ENCODE data around the gene CAMK1G. TPM values are rescaled to one million over a fixed set of nuclear protein-coding genes. Genes with fewer than 3 reads are reported as not detected.

The CAMK1G gene
- total RNA-seq, 2 donors from 2014 or later = 0.18 to 1.6 TPM

GRCh38 chr1:209610631-209610905, 27.1 kb downstream of the CAMK1G start:
- H3K27me3 ChIP-seq (replicated peaks; ENCODE audit: insufficient read depth) = no peaks in the 10 kb centered on the region
- H3K4me3 ChIP-seq = no peak overlapping the region
- TF ChIP-seq POLR2A (IDR thresholded peaks at IDR 0.05) (no peak), POLR2AphosphoS5 (IDR thresholded peaks at IDR 0.05) (no peak), CTCF (IDR thresholded peaks at IDR 0.05) (no peak)
- intact Hi-C loops (cut with DNase I) = no loop called here
- H3K36me3 ChIP-seq = no peaks in the 10 kb centered on the region
- no peak overlapping the region for H3K27ac ChIP-seq
- 92% methylated on average over 3 of the region's 3 CpGs for WGBS
- DNase-seq (ENCODE audit: low spot score) = no peak
- no peaks in the 10 kb centered on the region for H3K4me1 ChIP-seq (replicated peaks)
- H3K9me3 ChIP-seq = no peaks in the 10 kb centered on the region

- Histone ChIP-seq H3K9me3 (no peaks in the 10 kb centered on the region), H3K4me1 (replicated peaks) (no peaks in the 10 kb centered on the region), H3K36me3 (no peaks in the 10 kb centered on the region), H3K4me3 (no peak overlapping the region), H3K27ac (no peak overlapping the region), H3K27me3 (replicated peaks; ENCODE audit: insufficient read depth) (no peaks in the 10 kb centered on the region)
- TF ChIP-seq POLR2AphosphoS5 (IDR thresholded peaks at IDR 0.05) (no peak), CTCF (IDR thresholded peaks at IDR 0.05) (no peak), POLR2A (IDR thresholded peaks at IDR 0.05) (no peak)
- intact Hi-C loops (cut with DNase I) = no loop called here
- WGBS = 92% methylated on average over 13 of the region's 13 CpGs
- no peak for DNase-seq (ENCODE audit: low spot score)
Measured at GRCh38 chr1:209611771-209612570, 28.5 kb downstream of the CAMK1G start.

- intact Hi-C loops (cut with DNase I) = no loop called here
- H3K4me1 ChIP-seq (replicated peaks) = no peaks in the 10 kb centered on the region
- no peak overlapping the region for H3K27ac ChIP-seq
- no peaks in the 10 kb centered on the region for H3K36me3 ChIP-seq
- WGBS = 89% methylated on average over 12 of the region's 12 CpGs
- H3K9me3 ChIP-seq = no peaks in the 10 kb centered on the region
- H3K4me3 ChIP-seq = no peak overlapping the region
- DNase-seq (ENCODE audit: low spot score) = no peak
- no peaks in the 10 kb centered on the region for H3K27me3 ChIP-seq (replicated peaks; ENCODE audit: insufficient read depth)
- no peak for TF ChIP-seq POLR2A (IDR thresholded peaks at IDR 0.05)
- no peak for TF ChIP-seq CTCF (IDR thresholded peaks at IDR 0.05)
- no peak for TF ChIP-seq POLR2AphosphoS5 (IDR thresholded peaks at IDR 0.05)
Measured at GRCh38 chr1:209612646-209613399, 29.3 kb downstream of the CAMK1G start.

GRCh38 chr1:209613400-209614150, 30.1 kb downstream of the CAMK1G start:
- no peaks in the 10 kb centered on the region for H3K36me3 ChIP-seq
- no peak overlapping the region for H3K27ac ChIP-seq
- no peak overlapping the region for H3K4me3 ChIP-seq
- no peaks in the 10 kb centered on the region for H3K9me3 ChIP-seq
- no peak for DNase-seq (ENCODE audit: low spot score)
- 74% methylated on average over 4 of the region's 4 CpGs for WGBS
- no peaks in the 10 kb centered on the region for H3K27me3 ChIP-seq (replicated peaks; ENCODE audit: insufficient read depth)
- intact Hi-C loops (cut with DNase I) = no loop called here
- no peaks in the 10 kb centered on the region for H3K4me1 ChIP-seq (replicated peaks)
- TF ChIP-seq CTCF (IDR thresholded peaks at IDR 0.05) (no peak), POLR2AphosphoS5 (IDR thresholded peaks at IDR 0.05) (no peak), POLR2A (IDR thresholded peaks at IDR 0.05) (no peak)

All from prostate gland (tissue), 2 donors.